ENCODE results near the gene MIOX. TPM values are rescaled to one million over a fixed set of nuclear protein-coding genes. Genes with fewer than 3 reads are reported as not detected.
A peak's percentile ranks its signal among the peaks of the same experiment; 100 is the strongest.

The MIOX gene
- total RNA-seq, 2 donors from 2014 or later, result 3.4 to 5.2 TPM

GRCh38 chr22:50460938-50461337 lies 25.7 kb upstream of the MIOX start:
- Mint-ChIP-seq H3K27ac (no peak overlapping the region), H3K36me3 (ENCODE audit: insufficient read depth in 2 of 2) (peaks cover 5 to 11% of the 10 kb centered on the region in 2 donors)

GRCh38 chr22:50461536-50461935 lies 25.1 kb upstream of the MIOX start:
- peaks cover 5 to 12% of the 10 kb centered on the region in 2 donors for H3K36me3 Mint-ChIP-seq (ENCODE audit: insufficient read depth in 2 of 2)
- DNase-seq, result no peak
- no peaks in the 10 kb centered on the region for H3K9me3 Mint-ChIP-seq
- no peaks in the 10 kb centered on the region for H3K4me1 Mint-ChIP-seq (ENCODE audit: low read depth)
- no peak overlapping the region for H3K4me3 Mint-ChIP-seq
- no peaks in the 10 kb centered on the region for H3K27me3 Mint-ChIP-seq (ENCODE audit: low read depth)
- H3K27ac Mint-ChIP-seq, result no peak overlapping the region
- no peak for ATAC-seq (replicated peaks in 1 of 2)

More at GRCh38 chr22:50460938-50461337, 25.7 kb upstream of the MIOX start:
- ATAC-seq (replicated peaks in 1 of 2), result no peak
- Mint-ChIP-seq H3K4me1 (ENCODE audit: low read depth) (no peaks in the 10 kb centered on the region), H3K9me3 (no peaks in the 10 kb centered on the region), H3K4me3 (no peak overlapping the region), H3K27me3 (ENCODE audit: low read depth) (no peaks in the 10 kb centered on the region)
- DNase-seq, result no peak

DNA sequence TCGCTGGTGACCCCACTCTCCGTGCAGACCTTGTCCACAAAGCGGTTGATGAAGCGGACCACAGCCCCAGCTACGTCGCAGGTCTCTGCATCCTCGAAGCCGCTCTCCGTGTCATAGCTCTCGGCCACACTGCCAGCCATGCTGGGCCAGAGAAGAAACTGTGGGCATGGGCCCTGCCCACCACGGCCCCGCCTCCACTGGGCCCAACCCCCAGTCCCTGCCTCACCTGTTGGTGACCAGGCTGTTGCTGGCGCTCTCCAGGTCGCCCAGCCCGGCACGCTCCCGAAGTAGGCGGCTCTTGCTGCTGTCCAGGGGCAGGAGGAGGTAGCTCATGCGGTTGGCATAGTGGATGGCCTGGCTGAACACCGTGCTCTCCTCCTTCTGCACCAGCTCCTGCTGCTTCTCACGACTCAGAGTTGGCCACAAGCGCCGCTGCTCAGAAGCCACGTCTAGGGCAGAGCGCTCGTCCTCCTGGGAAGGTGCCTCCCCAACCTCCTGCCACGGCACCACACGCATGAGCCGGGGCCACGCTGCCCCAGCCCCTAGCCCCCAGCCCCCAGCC lies 24.6 kb upstream of the MIOX start:
- no peak overlapping the region for H3K4me3 Mint-ChIP-seq
- H3K27ac Mint-ChIP-seq, result no peak overlapping the region
- no peaks in the 10 kb centered on the region for H3K9me3 Mint-ChIP-seq
- H3K4me1 Mint-ChIP-seq (ENCODE audit: low read depth), result peaks cover 5% of the 10 kb centered on the region
- no peak for DNase-seq
- no peaks in the 10 kb centered on the region for H3K27me3 Mint-ChIP-seq (ENCODE audit: low read depth)
- ATAC-seq (replicated peaks in 1 of 2), result no peak
- peaks cover 8 to 15% of the 10 kb centered on the region in 2 donors for H3K36me3 Mint-ChIP-seq (ENCODE audit: insufficient read depth in 2 of 2)

- Mint-ChIP-seq H3K9me3 (no peaks in the 10 kb centered on the region), H3K4me1 (ENCODE audit: low read depth) (peaks cover 6% of the 10 kb centered on the region), H3K27ac (no peak overlapping the region), H3K4me3 (no peak overlapping the region), H3K36me3 (ENCODE audit: insufficient read depth in 2 of 2) (peaks cover 8 to 15% of the 10 kb centered on the region in 2 donors), H3K27me3 (ENCODE audit: low read depth) (no peaks in the 10 kb centered on the region)
- no peak for ATAC-seq (replicated peaks in 1 of 2)
- DNase-seq, result no peak
Observed at GRCh38 chr22:50463188-50463900, 23.3 kb upstream of the MIOX start.

DNA sequence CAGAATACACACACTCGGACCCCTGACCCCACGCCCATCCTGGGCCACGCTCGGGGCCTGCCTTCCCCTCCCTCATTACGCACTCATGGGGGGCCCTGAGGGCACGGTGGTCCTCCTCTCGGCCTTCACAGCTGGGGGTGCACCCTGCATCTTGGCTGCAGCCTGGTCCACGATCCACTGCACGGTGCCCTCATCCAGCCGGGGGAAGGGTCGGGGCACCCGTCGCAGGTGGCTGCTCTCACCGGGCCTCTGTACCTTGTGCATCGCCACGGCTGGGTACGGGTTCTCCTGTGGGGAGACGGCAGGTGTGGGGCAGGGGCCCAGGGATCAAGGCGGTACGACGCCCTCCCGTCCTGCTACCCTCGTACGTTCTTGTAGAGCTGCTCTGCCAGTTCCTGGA lies 22.2 kb upstream of the MIOX start:
- Mint-ChIP-seq H3K27ac (no peak overlapping the region), H3K27me3 (ENCODE audit: low read depth) (no peaks in the 10 kb centered on the region), H3K9me3 (no peaks in the 10 kb centered on the region), H3K36me3 (ENCODE audit: insufficient read depth in 2 of 2) (peaks cover 8 to 15% of the 10 kb centered on the region in 2 donors), H3K4me1 (ENCODE audit: low read depth) (peaks cover 17% of the 10 kb centered on the region), H3K4me3 (no peak overlapping the region)
- DNase-seq (no peak), ATAC-seq (replicated peaks in 1 of 2) (no peak)

DNA sequence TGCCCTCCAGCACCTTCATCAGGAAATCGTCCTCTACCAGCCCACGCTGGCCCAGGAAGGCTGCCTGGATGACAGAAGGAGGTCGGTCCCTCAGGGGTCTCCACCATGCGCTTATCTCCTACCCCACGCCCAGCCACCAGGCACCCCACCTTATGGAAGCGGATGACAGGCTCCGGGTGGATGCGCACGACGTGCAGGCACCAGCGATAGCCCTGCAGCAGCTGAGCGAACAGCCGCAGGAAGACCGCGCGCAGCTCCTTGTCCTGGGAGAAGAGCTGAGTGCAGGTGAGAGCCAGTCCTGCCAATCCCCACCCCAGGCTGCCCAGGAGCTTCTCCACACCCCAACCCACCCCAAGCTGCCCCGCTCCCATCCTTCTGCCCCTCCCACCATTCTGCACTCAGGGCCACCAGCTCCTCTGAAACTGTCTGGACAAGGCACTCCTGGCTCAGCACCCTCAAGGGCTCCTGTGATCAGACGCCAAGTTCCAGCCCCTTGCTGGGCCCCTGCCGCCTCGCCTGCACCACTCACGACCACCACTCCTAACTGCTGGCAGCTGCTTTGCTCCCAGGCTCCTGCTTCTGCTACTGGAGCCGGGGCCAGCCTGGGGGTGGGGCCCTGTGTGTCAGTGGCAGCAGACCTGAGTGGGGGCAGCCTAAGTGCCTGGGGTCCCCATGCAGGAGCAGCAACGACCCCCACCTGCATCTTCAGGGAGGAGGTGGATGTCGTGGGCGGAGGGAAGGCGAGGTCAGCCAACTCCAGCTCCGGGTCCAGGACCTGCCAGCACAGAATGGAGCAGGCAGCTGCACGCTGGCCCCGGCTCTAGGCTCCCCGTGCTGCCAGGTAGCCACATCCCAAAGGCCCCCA lies 21.4 kb upstream of the MIOX start:
- H3K4me1 Mint-ChIP-seq (ENCODE audit: low read depth), result peaks cover 22% of the 10 kb centered on the region
- H3K4me3 Mint-ChIP-seq, result no peak overlapping the region
- no peak overlapping the region for H3K27ac Mint-ChIP-seq
- H3K9me3 Mint-ChIP-seq, result no peaks in the 10 kb centered on the region
- H3K27me3 Mint-ChIP-seq (ENCODE audit: low read depth), result no peaks in the 10 kb centered on the region
- peaks cover 8 to 15% of the 10 kb centered on the region in 2 donors for H3K36me3 Mint-ChIP-seq (ENCODE audit: insufficient read depth in 2 of 2)
- ATAC-seq (replicated peaks in 1 of 2), result no peak
- DNase-seq, result no peak

DNA sequence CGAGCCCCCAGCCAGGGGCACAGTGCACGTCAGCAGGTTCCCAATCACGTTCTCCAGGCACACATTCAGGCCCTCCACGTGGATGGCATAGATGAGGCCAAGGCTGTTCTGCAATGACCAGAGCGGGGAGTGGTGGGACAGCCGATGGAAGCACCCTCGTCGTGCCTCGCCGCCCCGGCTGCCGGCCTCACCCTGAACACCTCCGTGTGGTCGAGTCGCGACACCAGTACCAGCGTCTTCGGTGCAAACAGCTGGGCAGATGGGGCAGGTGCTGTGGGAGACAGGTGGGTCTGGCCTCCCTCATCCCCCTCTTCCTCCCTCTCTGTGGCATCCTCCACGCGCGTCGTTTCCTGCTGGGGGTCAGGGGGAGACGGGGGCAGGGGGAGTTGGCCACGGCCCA lies 19.3 kb upstream of the MIOX start:
- peaks cover 4 to 11% of the 10 kb centered on the region in 2 donors for H3K36me3 Mint-ChIP-seq (ENCODE audit: insufficient read depth in 2 of 2)
- DNase-seq (no peak), ATAC-seq (replicated peaks in 1 of 2) (no peak)
- no peaks in the 10 kb centered on the region for H3K27me3 Mint-ChIP-seq (ENCODE audit: low read depth)
- no peaks in the 10 kb centered on the region for H3K9me3 Mint-ChIP-seq
- peaks cover 43% of the 10 kb centered on the region for H3K4me1 Mint-ChIP-seq (ENCODE audit: low read depth)
- no peak overlapping the region for H3K4me3 Mint-ChIP-seq
- no peak overlapping the region for H3K27ac Mint-ChIP-seq

DNA sequence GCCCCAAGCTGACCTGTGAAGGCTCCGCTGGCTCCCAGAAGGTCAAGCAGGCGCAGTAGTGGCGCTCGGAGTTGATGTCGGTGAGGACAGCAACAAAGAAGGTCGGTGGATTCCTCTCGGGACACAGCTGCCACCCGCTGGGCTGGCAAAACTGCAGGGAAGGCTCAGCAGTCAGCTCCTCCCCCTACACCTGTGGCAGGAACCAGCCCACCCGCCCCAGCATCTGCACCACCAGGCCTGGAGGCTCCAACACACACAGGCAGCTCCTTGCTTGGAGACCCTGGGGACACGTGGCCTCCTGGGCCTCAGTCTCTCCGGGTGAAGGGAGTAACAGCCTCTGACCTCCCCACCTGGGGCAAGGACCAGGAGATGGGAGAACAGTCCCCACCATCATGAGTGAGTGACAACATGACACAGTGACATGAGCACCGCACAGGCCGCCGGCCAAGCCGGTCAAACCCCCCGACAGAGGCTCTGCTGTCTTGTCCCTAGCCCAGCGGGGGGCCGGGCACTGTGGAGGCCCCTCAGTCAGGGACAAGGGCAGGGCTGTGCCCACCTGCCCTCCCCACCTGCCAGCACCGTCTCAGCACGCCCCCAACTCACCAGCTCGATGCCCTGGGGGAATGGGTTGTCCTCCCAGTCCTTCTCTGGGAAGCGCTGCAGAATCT lies 18.8 kb upstream of the MIOX start:
- peaks cover 48% of the 10 kb centered on the region for H3K4me1 Mint-ChIP-seq (ENCODE audit: low read depth)
- no peak for ATAC-seq (replicated peaks in 1 of 2)
- H3K27me3 Mint-ChIP-seq (ENCODE audit: low read depth), result no peaks in the 10 kb centered on the region
- peaks cover 4 to 11% of the 10 kb centered on the region in 2 donors for H3K36me3 Mint-ChIP-seq (ENCODE audit: insufficient read depth in 2 of 2)
- peak overlapping the region in 1 of 2 donors; percentile 46 for H3K4me3 Mint-ChIP-seq
- no peak overlapping the region for H3K27ac Mint-ChIP-seq
- H3K9me3 Mint-ChIP-seq, result no peaks in the 10 kb centered on the region
- DNase-seq, result no peak

GRCh38 chr22:50468626-50469025 lies 18.0 kb upstream of the MIOX start:
- H3K4me1 Mint-ChIP-seq (ENCODE audit: low read depth), result peaks cover 55% of the 10 kb centered on the region
- ATAC-seq (replicated peaks in 1 of 2) (no peak), DNase-seq (no peak)
- H3K36me3 Mint-ChIP-seq (ENCODE audit: insufficient read depth in 2 of 2), result peaks cover 6 to 10% of the 10 kb centered on the region in 2 donors
- no peaks in the 10 kb centered on the region for H3K27me3 Mint-ChIP-seq (ENCODE audit: low read depth)
- H3K4me3 Mint-ChIP-seq, result peak overlapping the region; percentile 73 to 81
- H3K9me3 Mint-ChIP-seq, result no peaks in the 10 kb centered on the region
- no peak overlapping the region for H3K27ac Mint-ChIP-seq

DNA sequence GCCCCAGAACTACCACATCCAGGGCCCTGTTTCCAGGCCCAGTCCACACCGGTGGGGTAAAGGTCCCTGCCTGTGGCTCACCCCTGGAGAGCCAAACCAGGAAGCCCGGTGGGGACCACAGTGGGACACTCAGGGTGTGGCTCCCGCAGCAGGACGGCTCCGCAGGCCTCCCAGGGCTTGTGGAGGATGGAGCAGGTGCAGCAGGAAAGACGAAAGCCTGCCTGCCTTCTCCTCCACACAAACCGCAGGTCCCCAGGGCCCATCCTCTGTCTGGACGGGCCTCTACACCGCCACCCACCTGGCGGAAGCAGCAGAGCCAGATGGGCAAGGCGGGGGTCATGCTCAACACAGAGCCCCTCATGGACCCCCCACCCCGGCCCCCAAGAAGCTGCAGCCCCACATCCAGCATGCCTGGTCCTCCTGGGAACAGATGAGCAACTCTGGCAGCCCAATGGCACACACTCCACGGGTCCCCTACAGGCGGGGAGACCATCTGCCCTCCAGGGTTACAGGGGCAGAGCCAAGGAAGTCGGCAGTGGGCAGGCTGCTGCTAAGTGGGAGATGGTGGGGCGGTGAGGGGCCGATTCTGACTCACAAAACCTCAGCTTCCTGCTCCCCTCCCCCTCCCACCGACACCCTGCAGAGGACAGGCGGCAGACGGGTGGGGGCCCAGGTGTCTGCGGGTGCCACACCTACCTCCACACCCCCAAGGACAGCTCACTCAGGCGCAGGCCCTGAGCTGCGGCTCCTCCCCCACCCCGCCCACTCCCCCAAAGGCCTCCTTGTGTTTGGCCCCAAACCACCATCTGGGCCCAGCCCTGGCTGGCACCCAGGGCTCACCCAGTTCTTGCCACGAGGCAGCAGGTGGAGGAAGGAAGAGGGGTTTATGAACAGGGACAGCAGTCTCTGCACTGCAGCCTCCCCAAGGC lies 17.0 kb upstream of the MIOX start:
- Mint-ChIP-seq H3K27me3 (ENCODE audit: low read depth) (no peaks in the 10 kb centered on the region), H3K27ac (peak overlapping the region; percentile 38), H3K4me1 (ENCODE audit: low read depth) (peaks cover 61% of the 10 kb centered on the region), H3K4me3 (peak overlapping the region; percentile 73 to 81), H3K36me3 (ENCODE audit: insufficient read depth in 2 of 2) (peaks cover 7 to 9% of the 10 kb centered on the region in 2 donors), H3K9me3 (no peaks in the 10 kb centered on the region)
- peak; percentile 95 to 97 for DNase-seq
- peak; percentile 86 to 89 for ATAC-seq (replicated peaks in 1 of 2)

DNA sequence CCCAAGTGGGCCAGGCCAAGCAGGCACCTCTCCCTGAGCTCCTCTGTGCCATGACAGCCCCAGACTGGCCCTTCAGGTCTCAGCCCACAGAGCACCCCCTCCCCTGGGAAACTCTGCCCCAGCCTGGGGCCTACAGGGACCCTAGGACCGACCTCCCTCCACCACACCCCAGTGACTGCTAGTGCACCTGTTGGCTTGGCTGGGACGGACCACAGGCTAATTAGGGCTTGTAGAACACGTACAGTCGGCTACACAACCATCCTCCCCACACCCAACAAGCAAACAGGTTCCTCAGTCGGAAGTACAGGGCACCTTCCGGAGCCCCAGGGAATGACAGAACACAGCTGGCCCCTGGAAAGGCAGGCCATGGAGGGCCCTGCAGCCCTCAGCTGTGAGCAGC lies 16.2 kb upstream of the MIOX start:
- H3K27ac Mint-ChIP-seq, result peak overlapping the region; percentile 73
- no peaks in the 10 kb centered on the region for H3K9me3 Mint-ChIP-seq
- peak overlapping the region; percentile 73 to 81 for H3K4me3 Mint-ChIP-seq
- peaks cover 61% of the 10 kb centered on the region for H3K4me1 Mint-ChIP-seq (ENCODE audit: low read depth)
- no peaks in the 10 kb centered on the region for H3K27me3 Mint-ChIP-seq (ENCODE audit: low read depth)
- peaks cover 7 to 9% of the 10 kb centered on the region in 2 donors for H3K36me3 Mint-ChIP-seq (ENCODE audit: insufficient read depth in 2 of 2)
- DNase-seq, result no peak
- ATAC-seq (replicated peaks in 1 of 2), result no peak

DNA sequence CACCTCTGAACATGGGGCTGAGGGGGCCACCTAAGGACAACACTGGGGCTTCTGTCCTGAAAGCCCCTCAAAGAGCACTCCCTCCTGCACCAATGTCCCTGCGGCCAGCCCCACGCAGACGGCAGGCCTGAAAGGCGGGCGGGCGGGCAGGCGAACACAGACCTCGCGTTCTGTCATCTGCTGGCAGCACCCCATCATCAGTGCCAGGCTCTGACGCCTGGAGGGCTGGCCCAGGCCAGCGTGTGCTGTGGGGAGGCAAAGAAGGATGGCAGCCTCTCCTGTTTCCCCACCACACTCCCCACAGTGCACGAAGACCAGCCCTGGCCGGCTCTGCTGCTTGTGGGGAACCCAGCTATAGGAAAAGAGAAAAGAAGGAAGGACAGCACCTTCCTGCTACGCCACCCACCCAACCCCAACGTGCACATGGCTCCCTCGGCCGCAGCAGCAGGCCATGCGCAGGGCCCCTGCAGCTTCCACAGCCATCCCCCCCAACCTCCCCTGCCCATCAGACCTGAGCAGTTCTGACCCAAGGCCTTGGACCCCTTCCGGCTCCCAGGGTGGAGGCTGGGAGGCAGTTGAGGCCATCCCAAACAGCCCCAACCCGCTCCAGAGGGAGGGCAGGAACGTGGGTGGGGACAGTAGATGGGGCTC lies 15.3 kb upstream of the MIOX start:
- Mint-ChIP-seq H3K9me3 (no peaks in the 10 kb centered on the region), H3K4me1 (ENCODE audit: low read depth) (peaks cover 66% of the 10 kb centered on the region), H3K4me3 (peak overlapping the region; percentile 73 to 81), H3K36me3 (ENCODE audit: insufficient read depth in 2 of 2) (peaks cover 7 to 8% of the 10 kb centered on the region in 2 donors), H3K27ac (peak overlapping the region; percentile 73), H3K27me3 (ENCODE audit: low read depth) (no peaks in the 10 kb centered on the region)
- DNase-seq (no peak), ATAC-seq (replicated peaks in 1 of 2) (no peak)
